WERI-Rb-1 (cell line): ENCODE results near the gene LEF1.

Experiments
- DNase-seq: peaks from one replicate; pipeline ENCODE4 v3.0.0-alpha.2; 2020
- H3K27ac ChIP-seq: fragments of 250-450 bp; sonication (Bioruptor Pico); 2 replicates; pipeline ENCODE4 v1.5.1; 2020; ENCODE audit warnings: mild to moderate bottlenecking, moderate library complexity
- H3K27me3 ChIP-seq: fragments of 250-450 bp; sonication (Bioruptor Pico); 2 replicates; pipeline ENCODE4 v1.5.1; 2021; ENCODE audit warnings: mild to moderate bottlenecking, low read depth, moderate library complexity; ENCODE audit not compliant: insufficient read depth, severe bottlenecking
- H3K36me3 ChIP-seq: fragments of 250-450 bp; sonication (Bioruptor Pico); 2 replicates; pipeline ENCODE4 v1.5.1; 2020; ENCODE audit warnings: mild to moderate bottlenecking, moderate library complexity
- H3K4me3 ChIP-seq: 2 replicates; pipeline ENCODE4 v1.5.1; 2011; ENCODE audit warnings: low read depth, mild to moderate bottlenecking, control low read depth, low read length
- H3K9me3 ChIP-seq: fragments of 250-450 bp; sonication (Bioruptor Pico); 2 replicates; pipeline ENCODE4 v1.5.1; 2021; ENCODE audit warnings: mild to moderate bottlenecking, moderate library complexity; ENCODE audit not compliant: severe bottlenecking
- TF ChIP-seq, protein P1 (sequence below): IDR thresholded peaks from 2 replicates; pipeline ENCODE4 v1.5.1; 2011; ENCODE audit warnings: low read depth, mild to moderate bottlenecking, control low read depth, inconsistent platforms, low read length

The LEF1 gene

DNA sequence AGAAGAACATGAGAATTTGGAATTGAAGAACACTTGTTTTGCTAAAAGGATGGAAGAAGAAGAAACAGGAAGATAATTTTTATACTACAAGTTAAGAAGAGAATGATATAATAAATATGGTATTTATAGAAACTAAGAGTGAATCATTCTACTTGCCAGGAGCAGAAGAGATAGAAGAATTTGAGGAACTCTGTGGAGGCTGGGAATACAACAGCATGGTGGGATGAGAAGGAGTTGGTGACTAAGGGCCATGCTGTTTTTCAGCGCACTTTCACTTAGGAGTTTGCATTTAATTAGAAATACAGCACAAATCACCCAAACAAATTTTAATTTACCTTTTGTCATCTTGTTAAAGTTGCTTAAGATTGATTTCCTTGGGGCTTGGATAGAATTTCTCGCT, 158.6 kb downstream of the LEF1 start:
- DNase-seq, result no peak
- Histone ChIP-seq H3K27ac (no peak overlapping the region), H3K27me3 (no peaks in the 10 kb centered on the region), H3K9me3 (no peaks in the 10 kb centered on the region), H3K36me3 (peaks cover 67% of the 10 kb centered on the region), H3K4me3 (no peak overlapping the region)
- TF ChIP-seq, protein P1, sequence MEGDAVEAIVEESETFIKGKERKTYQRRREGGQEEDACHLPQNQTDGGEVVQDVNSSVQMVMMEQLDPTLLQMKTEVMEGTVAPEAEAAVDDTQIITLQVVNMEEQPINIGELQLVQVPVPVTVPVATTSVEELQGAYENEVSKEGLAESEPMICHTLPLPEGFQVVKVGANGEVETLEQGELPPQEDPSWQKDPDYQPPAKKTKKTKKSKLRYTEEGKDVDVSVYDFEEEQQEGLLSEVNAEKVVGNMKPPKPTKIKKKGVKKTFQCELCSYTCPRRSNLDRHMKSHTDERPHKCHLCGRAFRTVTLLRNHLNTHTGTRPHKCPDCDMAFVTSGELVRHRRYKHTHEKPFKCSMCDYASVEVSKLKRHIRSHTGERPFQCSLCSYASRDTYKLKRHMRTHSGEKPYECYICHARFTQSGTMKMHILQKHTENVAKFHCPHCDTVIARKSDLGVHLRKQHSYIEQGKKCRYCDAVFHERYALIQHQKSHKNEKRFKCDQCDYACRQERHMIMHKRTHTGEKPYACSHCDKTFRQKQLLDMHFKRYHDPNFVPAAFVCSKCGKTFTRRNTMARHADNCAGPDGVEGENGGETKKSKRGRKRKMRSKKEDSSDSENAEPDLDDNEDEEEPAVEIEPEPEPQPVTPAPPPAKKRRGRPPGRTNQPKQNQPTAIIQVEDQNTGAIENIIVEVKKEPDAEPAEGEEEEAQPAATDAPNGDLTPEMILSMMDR, result no peak

DNA sequence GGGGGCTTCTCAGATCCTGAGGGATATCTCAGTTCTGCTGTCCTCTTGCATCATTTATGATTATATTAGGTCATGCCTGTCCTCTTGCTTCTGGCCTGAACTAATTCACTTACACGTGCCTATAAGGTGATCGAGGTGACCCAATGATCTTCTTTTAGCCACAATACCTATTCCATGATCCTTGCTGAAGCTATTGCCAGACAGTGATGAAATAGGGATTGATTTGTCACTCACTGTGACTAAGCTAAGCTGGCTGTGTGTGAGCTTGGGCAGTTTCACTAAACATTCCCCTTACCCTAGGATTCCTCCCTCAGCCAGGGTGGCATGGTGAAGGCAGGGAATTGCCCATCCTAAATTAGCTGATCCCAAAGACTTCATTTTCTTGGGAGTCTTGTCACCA, 160.0 kb downstream of the LEF1 start:
- Histone ChIP-seq H3K4me3 (no peak overlapping the region), H3K9me3 (no peaks in the 10 kb centered on the region), H3K27ac (no peak overlapping the region), H3K36me3 (peaks cover 61% of the 10 kb centered on the region), H3K27me3 (no peaks in the 10 kb centered on the region)
- TF ChIP-seq, protein P1, result no peak
- DNase-seq, result no peak

DNA sequence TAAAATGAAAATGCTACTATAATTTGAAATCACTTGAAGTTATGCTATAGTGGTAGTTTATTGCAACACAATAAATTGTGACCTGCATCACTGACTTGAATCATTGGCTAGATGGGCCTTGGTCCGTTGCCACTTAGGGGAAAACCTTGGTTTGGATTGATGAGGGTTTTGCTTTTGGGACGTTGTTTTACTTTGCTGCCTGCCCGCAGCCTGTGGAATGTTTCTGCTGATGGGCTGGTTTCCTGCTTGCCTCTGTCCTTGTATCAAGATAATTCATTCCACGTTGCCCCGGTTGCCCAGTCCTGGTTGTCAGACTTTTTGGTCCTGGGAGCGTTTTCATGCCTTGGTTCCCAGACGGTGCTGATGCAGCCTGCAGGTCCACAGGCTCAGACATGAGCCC, 160.7 kb downstream of the LEF1 start:
- DNase-seq, result no peak
- no peak overlapping the region for H3K27ac ChIP-seq
- no peaks in the 10 kb centered on the region for H3K9me3 ChIP-seq
- TF ChIP-seq, protein P1, result no peak
- no peaks in the 10 kb centered on the region for H3K27me3 ChIP-seq
- no peak overlapping the region for H3K4me3 ChIP-seq
- H3K36me3 ChIP-seq, result peaks cover 54% of the 10 kb centered on the region

DNA sequence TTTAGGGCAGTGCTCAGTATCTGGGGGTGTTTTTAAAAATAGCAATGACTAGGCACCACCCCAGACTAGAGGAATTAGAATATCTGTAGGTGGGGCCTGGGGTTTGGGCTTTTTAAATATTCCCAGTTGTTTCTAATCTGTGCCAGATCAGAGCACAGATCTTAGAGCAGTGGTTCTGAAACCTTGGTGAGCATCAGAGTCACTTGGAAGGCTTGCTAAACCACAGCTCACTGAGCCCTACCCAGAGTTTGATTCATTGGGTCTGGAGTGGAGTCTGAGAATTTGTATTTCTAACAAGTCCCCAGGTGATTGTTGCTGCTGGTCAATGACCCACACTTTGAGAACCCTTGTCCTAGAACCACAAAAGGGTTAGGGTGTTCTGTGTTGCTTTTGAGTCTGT, 162.4 kb downstream of the LEF1 start:
- H3K27me3 ChIP-seq, result no peaks in the 10 kb centered on the region
- TF ChIP-seq, protein P1, result no peak
- DNase-seq, result no peak
- H3K9me3 ChIP-seq, result peaks cover 9% of the 10 kb centered on the region
- no peak overlapping the region for H3K4me3 ChIP-seq
- peaks cover 45% of the 10 kb centered on the region for H3K36me3 ChIP-seq
- no peak overlapping the region for H3K27ac ChIP-seq

DNA sequence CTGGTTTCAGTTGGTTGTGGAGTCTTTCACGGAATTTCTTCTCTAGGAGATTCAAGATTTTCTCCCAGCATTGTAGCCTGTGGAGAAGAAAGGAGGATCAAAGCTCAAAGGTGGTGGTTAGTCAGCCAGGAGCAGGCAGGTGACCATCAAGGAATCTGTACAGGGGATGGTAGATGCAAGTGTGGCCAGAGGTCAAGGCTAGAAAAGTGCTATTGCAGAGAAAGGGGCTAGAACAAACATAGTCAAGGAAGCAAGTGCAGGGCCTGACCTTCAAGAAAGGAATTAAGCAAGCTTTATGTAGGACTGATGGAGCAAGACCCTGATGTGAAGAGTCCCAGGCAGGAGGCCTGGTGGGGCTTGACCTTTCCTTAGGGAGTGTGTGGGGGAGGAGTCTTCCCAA, 162.9 kb downstream of the LEF1 start:
- no peak for DNase-seq
- peaks cover 45% of the 10 kb centered on the region for H3K36me3 ChIP-seq
- H3K9me3 ChIP-seq, result peaks cover 9% of the 10 kb centered on the region
- H3K4me3 ChIP-seq, result no peak overlapping the region
- no peak overlapping the region for H3K27ac ChIP-seq
- H3K27me3 ChIP-seq, result no peaks in the 10 kb centered on the region
- TF ChIP-seq, protein P1, result no peak

DNA sequence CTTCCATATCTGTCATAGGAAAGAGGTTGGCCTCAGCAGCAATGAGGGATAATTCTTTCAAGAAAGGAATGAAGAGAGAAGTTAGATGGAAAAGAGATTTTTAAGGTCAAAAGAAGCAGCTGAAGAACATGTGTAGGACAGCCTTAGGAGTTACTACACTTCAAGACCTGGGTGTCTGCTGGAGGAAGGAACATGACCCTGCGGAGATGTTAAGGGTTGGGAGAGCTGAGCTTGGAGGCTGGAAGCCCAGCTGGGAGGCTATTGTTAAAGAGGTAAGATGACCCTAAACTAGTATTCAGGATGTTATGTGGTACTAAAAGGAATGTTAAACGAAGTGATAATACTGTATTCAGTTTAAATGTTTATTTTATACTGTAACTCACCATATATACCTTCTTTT, 164.1 kb downstream of the LEF1 start:
- Histone ChIP-seq H3K4me3 (no peak overlapping the region), H3K27me3 (no peaks in the 10 kb centered on the region), H3K27ac (no peak overlapping the region), H3K36me3 (peaks cover 46% of the 10 kb centered on the region), H3K9me3 (peaks cover 9% of the 10 kb centered on the region)
- DNase-seq, result no peak
- TF ChIP-seq, protein P1, result no peak
